NCI-H2171 (cell line): ENCODE results near the gene ARHGEF11.

Source experiments
- DNase-seq: peaks from one replicate; lab custom pipeline; 2025; lab: John Stamatoyannopoulos, UW

Gene ARHGEF11

GRCh38 chr1:156894711-156895454 lies 150.7 kb downstream of the ARHGEF11 start:
- no peak for DNase-seq

- no peak for DNase-seq
These were observed 151.5 kb downstream of the ARHGEF11 start for GRCh38 chr1:156894001-156894400.

GRCh38 chr1:156893048-156893953 lies 152.2 kb downstream of the ARHGEF11 start, which contains the start of gene PEAR1:
TSS of gene PEAR1 (plus strand) at chr1:156893718. CDS start at chr1:156903927, 10,209 bp downstream.
- no peak for DNase-seq

- peak; percentile 80 for DNase-seq
These were observed 153.1 kb downstream of the ARHGEF11 start for GRCh38 chr1:156892190-156893047.

GRCh38 chr1:156889802-156890580 lies 155.6 kb downstream of the ARHGEF11 start:
- DNase-seq: peak; percentile 35

GRCh38 chr1:156887734-156888133 lies 157.8 kb downstream of the ARHGEF11 start:
- DNase-seq: no peak

GRCh38 chr1:156887317-156887716 lies 158.2 kb downstream of the ARHGEF11 start:
- no peak for DNase-seq

GRCh38 chr1:156886583-156887281 lies 158.8 kb downstream of the ARHGEF11 start:
- no peak for DNase-seq

- DNase-seq: no peak
These were observed 159.6 kb downstream of the ARHGEF11 start for GRCh38 chr1:156885880-156886355.

GRCh38 chr1:156885314-156885713 lies 160.2 kb downstream of the ARHGEF11 start:
- no peak for DNase-seq
